WTC11 (cell line): Measurements from ENCODE around the gene BPTF. TPM values are rescaled to one million over a fixed set of nuclear protein-coding genes. Genes with fewer than 3 reads are reported as not detected.

Source experiments
- ATAC-seq: fragments of 200-7000 bp; cut with Tn5 transposase; 2 replicates; pipeline ENCODE4 v1.10.0; 2021; ENCODE audit warnings: mild to moderate bottlenecking, moderate library complexity
- CTCF ChIA-PET: fragments of 300-600 bp; sonication (Branson Sonifier 250); formaldehyde crosslinking; loops from one replicate; lab custom pipeline; 2021; ENCODE audit warnings: antibody characterized with exemption; lab: Charles Lee
- POLR2A ChIA-PET: fragments of 350-600 bp; sonication (Branson Sonifier 250); formaldehyde crosslinking; loops from one replicate; lab custom pipeline; 2021; ENCODE audit warnings: antibody characterized with exemption; lab: Charles Lee
- DNase-seq: peaks from one replicate; pipeline ENCODE4 v3.0.0; 2021; ENCODE audit warnings: low spot score
- H3K27ac Mint-ChIP-seq: 2 replicates; pipeline ENCODE4 v1.8.0; 2021; ENCODE audit warnings: mixed read lengths
- H3K27me3 Mint-ChIP-seq: 2 replicates; pipeline ENCODE4 v1.8.0; 2021; ENCODE audit warnings: low read depth, mild to moderate bottlenecking, moderate library complexity, mixed read lengths
- H3K36me3 Mint-ChIP-seq: 2 replicates; pipeline ENCODE4 v1.8.0; 2021; ENCODE audit warnings: mixed read lengths
- H3K4me1 Mint-ChIP-seq: 2 replicates; pipeline ENCODE4 v1.8.0; 2022; ENCODE audit warnings: mixed read lengths
- H3K4me3 Mint-ChIP-seq: 2 replicates; pipeline ENCODE4 v1.8.0; 2021; ENCODE audit warnings: mild to moderate bottlenecking, moderate library complexity, mixed read lengths
- H3K9me3 Mint-ChIP-seq: 2 replicates; pipeline ENCODE4 v1.8.0; 2021; ENCODE audit warnings: mixed read lengths
- AR ChIP-seq: fragments of 250-450 bp; sonication (Bioruptor Pico); IDR thresholded peaks from 2 replicates; pipeline ENCODE4 v1.9.0; 2021; ENCODE audit warnings: mild to moderate bottlenecking
- CDX4 ChIP-seq: fragments of 250-450 bp; sonication (Bioruptor Pico); IDR thresholded peaks from 2 replicates; pipeline ENCODE4 v1.9.0; 2021; ENCODE audit warnings: moderate library complexity, mild to moderate bottlenecking, inconsistent platforms, borderline replicate concordance
- CREM ChIP-seq: sonication (generic); formaldehyde crosslinking; IDR thresholded peaks from 2 replicates; pipeline ENCODE4 v1.8.1; 2022; ENCODE audit warnings: mild to moderate bottlenecking, missing genetic modification reagents, moderate library complexity
- E2F4 ChIP-seq: sonication (generic); formaldehyde crosslinking; IDR thresholded peaks from 2 replicates; pipeline ENCODE4 v1.8.1; 2022; ENCODE audit warnings: low read depth, mild to moderate bottlenecking, moderate library complexity, missing genetic modification reagents, borderline replicate concordance
- E2F5 ChIP-seq: sonication (generic); formaldehyde crosslinking; IDR thresholded peaks from 2 replicates; pipeline ENCODE4 v1.8.1; 2022; ENCODE audit warnings: mild to moderate bottlenecking, moderate library complexity, missing genetic modification reagents
- ELF4 ChIP-seq: sonication (generic); formaldehyde crosslinking; IDR thresholded peaks from 2 replicates; pipeline ENCODE4 v1.8.1; 2022; ENCODE audit warnings: low read depth, mild to moderate bottlenecking, moderate library complexity, missing genetic modification reagents
- ETV6 ChIP-seq: sonication (generic); formaldehyde crosslinking; IDR thresholded peaks from 2 replicates; pipeline ENCODE4 v1.8.1; 2022; ENCODE audit warnings: mild to moderate bottlenecking, missing genetic modification reagents
- GABPB1 ChIP-seq: sonication (generic); formaldehyde crosslinking; IDR thresholded peaks from 2 replicates; pipeline ENCODE4 v1.8.1; 2023; ENCODE audit warnings: mild to moderate bottlenecking, missing genetic modification reagents
- HMGA2 ChIP-seq: fragments of 250-450 bp; sonication (Bioruptor Pico); IDR thresholded peaks from 2 replicates; pipeline ENCODE4 v1.4.0; 2021; ENCODE audit warnings: mild to moderate bottlenecking, moderate library complexity
- IRF2 ChIP-seq: sonication (generic); formaldehyde crosslinking; IDR thresholded peaks from 2 replicates; pipeline ENCODE4 v1.8.0; 2022; ENCODE audit warnings: low read depth, missing genetic modification reagents, borderline replicate concordance
- MAX ChIP-seq: sonication (generic); formaldehyde crosslinking; IDR thresholded peaks from 2 replicates; pipeline ENCODE4 v1.8.0; 2022; ENCODE audit warnings: mild to moderate bottlenecking, missing genetic modification reagents
- MLX ChIP-seq: sonication (generic); formaldehyde crosslinking; IDR thresholded peaks from 2 replicates; pipeline ENCODE4 v1.8.1; 2023; ENCODE audit warnings: mild to moderate bottlenecking, missing genetic modification reagents, moderate library complexity
- NFE2L1 ChIP-seq: sonication (generic); formaldehyde crosslinking; IDR thresholded peaks from 2 replicates; pipeline ENCODE4 v1.8.1; 2023; ENCODE audit warnings: missing genetic modification reagents
- NR1H2 ChIP-seq: sonication (generic); formaldehyde crosslinking; IDR thresholded peaks from 2 replicates; pipeline ENCODE4 v1.9.0; 2021; ENCODE audit warnings: mild to moderate bottlenecking, moderate library complexity, missing genetic modification reagents
- OVOL2 ChIP-seq: fragments of 250-450 bp; sonication (Bioruptor Pico); IDR thresholded peaks from 2 replicates; pipeline ENCODE4 v1.9.0; 2021; ENCODE audit warnings: mild to moderate bottlenecking, borderline replicate concordance
- PREB ChIP-seq: sonication (generic); formaldehyde crosslinking; IDR thresholded peaks from 2 replicates; pipeline ENCODE4 v1.8.1; 2022; ENCODE audit warnings: mild to moderate bottlenecking, missing genetic modification reagents, moderate library complexity, borderline replicate concordance
- RELA ChIP-seq: sonication (generic); formaldehyde crosslinking; IDR thresholded peaks from 2 replicates; pipeline ENCODE4 v1.8.1; 2022; ENCODE audit warnings: missing genetic modification reagents, mild to moderate bottlenecking, borderline replicate concordance
- SOX15 ChIP-seq: fragments of 250-450 bp; sonication (Bioruptor Pico); IDR thresholded peaks from 2 replicates; pipeline ENCODE4 v1.9.0; 2021; ENCODE audit warnings: mild to moderate bottlenecking
- ZNF219 ChIP-seq: sonication (generic); formaldehyde crosslinking; IDR thresholded peaks from 2 replicates; pipeline ENCODE4 v1.8.0; 2023; ENCODE audit warnings: missing genetic modification reagents, mild to moderate bottlenecking, borderline replicate concordance
- ZNF232 ChIP-seq: sonication (generic); formaldehyde crosslinking; IDR thresholded peaks from 2 replicates; pipeline ENCODE4 v1.8.0; 2022; ENCODE audit warnings: mild to moderate bottlenecking, missing genetic modification reagents
- ZNF396 ChIP-seq: fragments of 250-450 bp; sonication (Bioruptor Pico); IDR thresholded peaks from 2 replicates; pipeline ENCODE4 v1.8.0; 2021; ENCODE audit warnings: mild to moderate bottlenecking, moderate library complexity, borderline replicate concordance
- ZNF416 ChIP-seq: fragments of 250-450 bp; sonication (Bioruptor Pico); IDR thresholded peaks from 2 replicates; pipeline ENCODE4 v1.9.0; 2021; ENCODE audit warnings: mild to moderate bottlenecking, inconsistent platforms
- ZNF512 ChIP-seq: sonication (generic); formaldehyde crosslinking; IDR thresholded peaks from 2 replicates; pipeline ENCODE4 v1.8.1; 2022; ENCODE audit warnings: missing genetic modification reagents, borderline replicate concordance
- ZNF671 ChIP-seq: fragments of 250-450 bp; sonication (Bioruptor Pico); IDR thresholded peaks from 2 replicates; pipeline ENCODE4 v1.8.0; 2021; ENCODE audit warnings: mild to moderate bottlenecking
- total RNA-seq: library from RNA; stranded (reverse); gene quantifications from 3 replicates; pipeline ENCODE4 v1.2.3, GENCODE V29; 2021

Gene BPTF
- total RNA-seq, 1 experiment from 2014 or later = 178 TPM

GRCh38 chr17:67837965-67838364 is 12.7 kb downstream of the BPTF start (continued):
- TF ChIP-seq ZNF512 = no peak
- TF ChIP-seq ETV6 (CRISPR knock-in tag) = no peak
- TF ChIP-seq SOX15 (CRISPR knock-in tag) = no peak
- no peak for TF ChIP-seq RELA
- TF ChIP-seq NR1H2 (CRISPR knock-in tag) = no peak
- TF ChIP-seq ZNF671 (CRISPR knock-in tag) = no peak
- no peak for TF ChIP-seq IRF2 (CRISPR knock-in tag)

- DNase-seq = no peak
- no peaks in the 10 kb centered on the region for H3K36me3 Mint-ChIP-seq
- no peak overlapping the region for H3K4me3 Mint-ChIP-seq
- CTCF ChIA-PET = interaction anchor here (0.6 kb wide), 1 partner anchor 70 kb away, joined by 5 read pairs; no protein-coding TSS in a partner anchor
- no peak for ATAC-seq
- TF ChIP-seq ZNF396 (CRISPR knock-in tag) (no peak), HMGA2 (CRISPR knock-in tag) (no peak), MAX (CRISPR knock-in tag) (no peak), ELF4 (CRISPR knock-in tag) (no peak), E2F5 (CRISPR knock-in tag) (no peak), MLX (CRISPR knock-in tag) (no peak), GABPB1 (no peak), ZNF416 (CRISPR knock-in tag) (no peak), E2F4 (no peak), CREM (CRISPR knock-in tag) (no peak), ZNF219 (CRISPR knock-in tag) (no peak), ZNF232 (CRISPR knock-in tag) (no peak), OVOL2 (no peak), CDX4 (CRISPR knock-in tag) (no peak), IRF2 (CRISPR knock-in tag) (no peak), PREB (CRISPR knock-in tag) (no peak), NFE2L1 (no peak), AR (CRISPR knock-in tag) (no peak)
- POLR2A ChIA-PET = no interaction called here
- no peaks in the 10 kb centered on the region for H3K9me3 Mint-ChIP-seq
- no peaks in the 10 kb centered on the region for H3K27me3 Mint-ChIP-seq
- H3K27ac Mint-ChIP-seq = peak overlapping the region; percentile 79
- peaks cover 36% of the 10 kb centered on the region for H3K4me1 Mint-ChIP-seq
Observed at GRCh38 chr17:67838538-67838937, 13.2 kb downstream of the BPTF start.
